Fibroblast of villous mesenchyme (primary cell): ENCODE results near the gene SDR39U1. TPM values are rescaled to one million over a fixed set of nuclear protein-coding genes. Genes with fewer than 3 reads are reported as not detected.

Source experiments
- DNase-seq: peaks from one replicate; pipeline ENCODE4 v3.0.0-alpha.2; 2010; ENCODE audit warnings: low read depth
- H3K4me3 ChIP-seq: 2 replicates; pipeline ENCODE4 v1.5.1; 2011; ENCODE audit warnings: low read depth, mild to moderate bottlenecking, low read length
- CTCF ChIP-seq: IDR thresholded peaks from 2 replicates; pipeline ENCODE4 v1.5.1; 2012; ENCODE audit warnings: low read depth, mild to moderate bottlenecking, low read length; ENCODE audit not compliant: insufficient read depth
- total RNA-seq: library from RNA; depleted of rRNA; stranded (reverse); fragments of >200 nt; gene quantifications from 2 replicates; pipeline ENCODE4 v1.2.3, GENCODE V29; 2012

The SDR39U1 gene
- total RNA-seq, 1 donor = 9.5 TPM

- peak within 1 kb of the TSS; percentile 68 for H3K4me3 ChIP-seq
- peak; percentile 56 for DNase-seq
- no peak for TF ChIP-seq CTCF
These were observed 43.7 kb downstream of the SDR39U1 start, which contains the start of gene NYNRIN for GRCh38 chr14:24398653-24399446. Gene NYNRIN (plus strand): TSS chr14:24399003. CDS start chr14:24399247, 244 bp downstream.

- no peak for DNase-seq
- TF ChIP-seq CTCF = no peak
- peak overlapping the region; percentile 68 for H3K4me3 ChIP-seq
These were observed 44.3 kb downstream of the SDR39U1 start for GRCh38 chr14:24398293-24398652.

- no peak overlapping the region for H3K4me3 ChIP-seq
- DNase-seq = no peak
- TF ChIP-seq CTCF = no peak
These were observed 44.8 kb downstream of the SDR39U1 start for GRCh38 chr14:24397639-24398292.

- no peak for TF ChIP-seq CTCF
- peak; percentile 18 for DNase-seq
- no peak overlapping the region for H3K4me3 ChIP-seq
These were observed 46.7 kb downstream of the SDR39U1 start for GRCh38 chr14:24395609-24396582.

- TF ChIP-seq CTCF = no peak
- no peak overlapping the region for H3K4me3 ChIP-seq
- DNase-seq = no peak
These were observed 48.3 kb downstream of the SDR39U1 start for GRCh38 chr14:24394275-24394674.

GRCh38 chr14:24392325-24393091, 50.1 kb downstream of the SDR39U1 start:
- peak overlapping the region; percentile 43 for H3K4me3 ChIP-seq
- DNase-seq = peak; percentile 43
- no peak for TF ChIP-seq CTCF
